Naive thymus-derived CD8-positive, alpha-beta T cell (primary cell): Measurements from ENCODE around the gene LCNL1. TPM values are rescaled to one million over a fixed set of nuclear protein-coding genes. Genes with fewer than 3 reads are reported as not detected.

ENCODE experiments used
- ATAC-seq, 2 donors: fragments of 150-1000 bp; cut with Tn5 transposase in 1 of 2; sonication (Bioruptor Pico), chemical (Tn5 transposase) in 1 of 2; 1 replicate in 1 of 2; 2 replicates in 1 of 2; pipeline ENCODE4 v1.10.0; 2021; ENCODE audit warnings: mild to moderate bottlenecking in 2 of 2, moderate library complexity in 2 of 2
- POLR2A ChIA-PET: fragments of 350-600 bp; sonication (Branson Sonifier 250); formaldehyde crosslinking; loops from one replicate; lab custom pipeline; 2021; ENCODE audit warnings: antibody characterized with exemption; lab: Charles Lee
- DNase-seq, 10 donors: peaks; one replicate each; pipeline versions ENCODE4 v3.0.0 to v3.0.0-alpha.2; 2020 to 2022
- H3K27ac Mint-ChIP-seq, 10 donors: one replicate each; pipeline ENCODE4 v1.8.0; 2020 to 2022; ENCODE audit warnings: mild to moderate bottlenecking in 10 of 10, mixed read lengths in 10 of 10, moderate library complexity in 4 of 10, inconsistent platforms in 1 of 10
- H3K27me3 Mint-ChIP-seq, 5 donors: one replicate each; pipeline ENCODE4 v1.8.0; 2021 to 2022; ENCODE audit warnings: mixed read lengths in 5 of 5
- H3K36me3 Mint-ChIP-seq, 3 donors: one replicate each; pipeline ENCODE4 v1.8.0; 2020 to 2022; ENCODE audit warnings: mixed read lengths in 3 of 3, mild to moderate bottlenecking in 2 of 3, inconsistent platforms in 1 of 3
- H3K4me1 Mint-ChIP-seq, 4 donors: one replicate each; pipeline ENCODE4 v1.8.0; 2021 to 2022; ENCODE audit warnings: mixed read lengths in 4 of 4
- H3K4me3 Mint-ChIP-seq, 10 donors: one replicate each; pipeline ENCODE4 v1.8.0; 2020 to 2022; ENCODE audit warnings: mild to moderate bottlenecking in 10 of 10, mixed read lengths in 10 of 10, moderate library complexity in 6 of 10, inconsistent platforms in 1 of 10
- H3K9me3 Mint-ChIP-seq, 9 donors: one replicate each; pipeline ENCODE4 v1.8.0; 2020 to 2022; ENCODE audit warnings: mixed read lengths in 9 of 9, mild to moderate bottlenecking in 3 of 9, inconsistent platforms in 1 of 9, moderate library complexity in 1 of 9
- polyA plus RNA-seq, 3 donors: library from polyadenylated mRNA; unstranded; fragments of 300-500 nt; fragmentation: Illumina TruSeq; gene quantifications; one replicate each; pipeline ENCODE4 v1.2.3, GENCODE V29; 2021
- total RNA-seq, 8 experiments: library from RNA in 2 of 8; stranded (reverse) in 2 of 8; gene quantifications; one replicate each; pipeline ENCODE4 v1.2.3 and lab custom pipeline; 2021 to 2026

Gene LCNL1
- total and polyA plus RNA-seq, 5 experiments from 2014 or later, result 0.44 to 0.74 TPM; not detected in 3

GRCh38 chr9:136962163-136962562 is 20.6 kb upstream of the LCNL1 start:
- ATAC-seq, result no peak
- peak overlapping the region in 5 of 10 donors; percentile 25 to 69 (median 38) for H3K27ac Mint-ChIP-seq
- peak overlapping the region in 3 of 10 donors; percentile 1 to 24 (median 8) for H3K4me3 Mint-ChIP-seq
- H3K36me3 Mint-ChIP-seq, result no peaks in the 10 kb centered on the region
- H3K9me3 Mint-ChIP-seq, result peaks cover 0 to under 1% (median 0%) of the 10 kb centered on the region in 9 donors
- no peaks in the 10 kb centered on the region for H3K27me3 Mint-ChIP-seq
- POLR2A ChIA-PET, result interaction anchor here (0.8 to 1.8 kb wide), 3 partner anchors 10 to 16 kb away, joined by 3 to 4 read pairs (median 4); no protein-coding TSS in a partner anchor
- DNase-seq, result no peak
- H3K4me1 Mint-ChIP-seq, result peaks cover 18 to 66% (median 57%) of the 10 kb centered on the region in 4 donors

GRCh38 chr9:136962701-136963248 is 20.0 kb upstream of the LCNL1 start:
- DNase-seq (no peak), ATAC-seq (no peak)
- Mint-ChIP-seq H3K27ac (peak overlapping the region; percentile 26 to 85 (median 71)), H3K36me3 (no peaks in the 10 kb centered on the region), H3K9me3 (no peaks in the 10 kb centered on the region), H3K4me3 (peak overlapping the region in 1 of 10 donors; percentile 35), H3K4me1 (peaks cover 19 to 66% (median 58%) of the 10 kb centered on the region in 4 donors), H3K27me3 (no peaks in the 10 kb centered on the region)
- POLR2A ChIA-PET, result interaction anchor here (0.6 to 1.8 kb wide), 4 partner anchors 9 to 84 kb away, joined by 3 to 5 read pairs (median 4); partner anchors contain the start of gene LCN12

GRCh38 chr9:136963341-136963740 is 19.5 kb upstream of the LCNL1 start:
- Mint-ChIP-seq H3K4me3 (peak overlapping the region in 1 of 10 donors; percentile 35), H3K4me1 (peaks cover 19 to 66% (median 55%) of the 10 kb centered on the region in 4 donors), H3K27me3 (no peaks in the 10 kb centered on the region), H3K9me3 (no peaks in the 10 kb centered on the region), H3K27ac (peak overlapping the region in 3 of 10 donors; percentile 26 to 79 (median 70)), H3K36me3 (no peaks in the 10 kb centered on the region)
- POLR2A ChIA-PET, result interaction anchor here (0.6 to 1.8 kb wide), 3 partner anchors 9 to 84 kb away, joined by 3 to 5 read pairs (median 4); partner anchors contain the start of gene LCN12
- DNase-seq, result no peak
- ATAC-seq, result no peak

- H3K36me3 Mint-ChIP-seq, result no peaks in the 10 kb centered on the region
- H3K27me3 Mint-ChIP-seq, result no peaks in the 10 kb centered on the region
- no peak for ATAC-seq
- H3K4me3 Mint-ChIP-seq, result no peak overlapping the region
- no peak for DNase-seq
- no peaks in the 10 kb centered on the region for H3K9me3 Mint-ChIP-seq
- H3K27ac Mint-ChIP-seq, result no peak overlapping the region
- H3K4me1 Mint-ChIP-seq, result peaks cover 19 to 64% (median 52%) of the 10 kb centered on the region in 4 donors
- POLR2A ChIA-PET, result interaction anchor here (0.6 to 0.9 kb wide), 2 partner anchors 11 to 85 kb away, joined by 3 to 5 read pairs; partner anchors contain the start of gene LCN12
These were observed 19.0 kb upstream of the LCNL1 start for GRCh38 chr9:136963751-136964150.

- ATAC-seq (no peak), DNase-seq (no peak)
- H3K4me3 Mint-ChIP-seq, result peak overlapping the region in 4 of 10 donors; percentile 29 to 53 (median 44)
- no peaks in the 10 kb centered on the region for H3K9me3 Mint-ChIP-seq
- no peaks in the 10 kb centered on the region for H3K27me3 Mint-ChIP-seq
- POLR2A ChIA-PET, result interaction anchor here (1.1 to 1.8 kb wide), 2 partner anchors 9 to 28 kb away, joined by 4 to 7 read pairs; partner anchors contain the start of gene PAXX
- H3K27ac Mint-ChIP-seq, result peak overlapping the region in 1 of 10 donors; percentile 18
- peaks cover 19 to 59% (median 50%) of the 10 kb centered on the region in 4 donors for H3K4me1 Mint-ChIP-seq
- H3K36me3 Mint-ChIP-seq, result no peaks in the 10 kb centered on the region
These were observed 18.6 kb upstream of the LCNL1 start for GRCh38 chr9:136964171-136964689.

GRCh38 chr9:136964833-136965422 is 17.9 kb upstream of the LCNL1 start:
- Mint-ChIP-seq H3K36me3 (no peaks in the 10 kb centered on the region), H3K4me1 (peaks cover 19 to 52% (median 46%) of the 10 kb centered on the region in 4 donors), H3K9me3 (no peaks in the 10 kb centered on the region), H3K27me3 (no peaks in the 10 kb centered on the region), H3K4me3 (peak overlapping the region in 7 of 10 donors; percentile 19 to 76 (median 33)), H3K27ac (peak overlapping the region in 5 of 10 donors; percentile 56 to 94 (median 83))
- DNase-seq (no peak), ATAC-seq (no peak)
- POLR2A ChIA-PET, result interaction anchor here (1.1 to 1.8 kb wide), 3 partner anchors 10 to 27 kb away, joined by 4 to 7 read pairs (median 5); partner anchors contain the start of gene PAXX

- H3K27ac Mint-ChIP-seq, result peak overlapping the region; percentile 22 to 94 (median 71)
- peak overlapping the region; percentile 59 to 89 (median 78) for H3K4me3 Mint-ChIP-seq
- POLR2A ChIA-PET, result interaction anchor here (0.6 to 1.8 kb wide), 4 partner anchors 8 to 276 kb away, joined by 3 to 7 read pairs (median 6); partner anchors contain the start of gene PAXX
- H3K9me3 Mint-ChIP-seq, result no peaks in the 10 kb centered on the region
- no peaks in the 10 kb centered on the region for H3K36me3 Mint-ChIP-seq
- peaks cover 17 to 42% (median 36%) of the 10 kb centered on the region in 4 donors for H3K4me1 Mint-ChIP-seq
- no peaks in the 10 kb centered on the region for H3K27me3 Mint-ChIP-seq
- DNase-seq, result peak in 1 of 10 donors; percentile 29
- ATAC-seq, result peak; percentile 59 to 72
These were observed 16.9 kb upstream of the LCNL1 start for GRCh38 chr9:136965771-136966484.

GRCh38 chr9:136968333-136969127 is 14.3 kb upstream of the LCNL1 start:
- no peak overlapping the region for H3K4me3 Mint-ChIP-seq

GRCh38 chr9:136969150-136969549 is 13.6 kb upstream of the LCNL1 start:
- no peaks in the 10 kb centered on the region for H3K27me3 Mint-ChIP-seq
- ATAC-seq, result no peak
- H3K36me3 Mint-ChIP-seq, result no peaks in the 10 kb centered on the region
- no peaks in the 10 kb centered on the region for H3K9me3 Mint-ChIP-seq
- H3K4me1 Mint-ChIP-seq, result peaks cover 11 to 24% (median 22%) of the 10 kb centered on the region in 4 donors
- POLR2A ChIA-PET, result interaction anchor here (1.3 kb wide), 1 partner anchor 15 kb away, joined by 4 read pairs; no protein-coding TSS in a partner anchor
- no peak for DNase-seq
- H3K27ac Mint-ChIP-seq, result no peak overlapping the region
- H3K4me3 Mint-ChIP-seq, result no peak overlapping the region

More at GRCh38 chr9:136968333-136969127, 14.3 kb upstream of the LCNL1 start:
- Mint-ChIP-seq H3K9me3 (no peaks in the 10 kb centered on the region), H3K27me3 (no peaks in the 10 kb centered on the region), H3K36me3 (no peaks in the 10 kb centered on the region), H3K27ac (no peak overlapping the region), H3K4me1 (peaks cover 11 to 22% (median 19%) of the 10 kb centered on the region in 4 donors)
- POLR2A ChIA-PET, result no interaction called here
- DNase-seq (no peak), ATAC-seq (no peak)

- no peaks in the 10 kb centered on the region for H3K36me3 Mint-ChIP-seq
- no peaks in the 10 kb centered on the region for H3K9me3 Mint-ChIP-seq
- no peaks in the 10 kb centered on the region for H3K27me3 Mint-ChIP-seq
- H3K4me3 Mint-ChIP-seq, result no peak overlapping the region
- no peak for ATAC-seq
- H3K4me1 Mint-ChIP-seq, result peaks cover 9 to 23% (median 20%) of the 10 kb centered on the region in 4 donors
- POLR2A ChIA-PET, result interaction anchor here (1.3 kb wide), 1 partner anchor 15 kb away, joined by 4 read pairs; no protein-coding TSS in a partner anchor
- no peak overlapping the region for H3K27ac Mint-ChIP-seq
- no peak for DNase-seq
These were observed 13.0 kb upstream of the LCNL1 start for GRCh38 chr9:136969774-136970173.

GRCh38 chr9:136970361-136970760 is 12.4 kb upstream of the LCNL1 start:
- POLR2A ChIA-PET, result interaction anchor here (0.6 to 1.3 kb wide), 3 partner anchors 16 to 28 kb away, joined by 4 read pairs; partner anchors contain the start of gene PAXX
- H3K36me3 Mint-ChIP-seq, result no peaks in the 10 kb centered on the region

More at GRCh38 chr9:136970361-136970760, 12.4 kb upstream of the LCNL1 start:
- ATAC-seq, result no peak
- H3K27me3 Mint-ChIP-seq, result no peaks in the 10 kb centered on the region
- H3K27ac Mint-ChIP-seq, result no peak overlapping the region
- DNase-seq, result no peak
- no peaks in the 10 kb centered on the region for H3K9me3 Mint-ChIP-seq
- H3K4me3 Mint-ChIP-seq, result no peak overlapping the region
- peaks cover 10 to 27% (median 23%) of the 10 kb centered on the region in 4 donors for H3K4me1 Mint-ChIP-seq
